Fibroblast of the conjunctiva (primary cell): Measurements from ENCODE around the gene NTN1.

ENCODE experiments used
- DNase-seq: peaks from one replicate; pipeline ENCODE4 v3.0.0-alpha.2; 2010; ENCODE audit warnings: low read depth

NTN1 gene

GRCh38 chr17:9037736-9038135, 16.4 kb downstream of the NTN1 start:
- DNase-seq, result no peak

- DNase-seq, result no peak
Measured at GRCh38 chr17:9038380-9038779, 17.1 kb downstream of the NTN1 start.

DNA sequence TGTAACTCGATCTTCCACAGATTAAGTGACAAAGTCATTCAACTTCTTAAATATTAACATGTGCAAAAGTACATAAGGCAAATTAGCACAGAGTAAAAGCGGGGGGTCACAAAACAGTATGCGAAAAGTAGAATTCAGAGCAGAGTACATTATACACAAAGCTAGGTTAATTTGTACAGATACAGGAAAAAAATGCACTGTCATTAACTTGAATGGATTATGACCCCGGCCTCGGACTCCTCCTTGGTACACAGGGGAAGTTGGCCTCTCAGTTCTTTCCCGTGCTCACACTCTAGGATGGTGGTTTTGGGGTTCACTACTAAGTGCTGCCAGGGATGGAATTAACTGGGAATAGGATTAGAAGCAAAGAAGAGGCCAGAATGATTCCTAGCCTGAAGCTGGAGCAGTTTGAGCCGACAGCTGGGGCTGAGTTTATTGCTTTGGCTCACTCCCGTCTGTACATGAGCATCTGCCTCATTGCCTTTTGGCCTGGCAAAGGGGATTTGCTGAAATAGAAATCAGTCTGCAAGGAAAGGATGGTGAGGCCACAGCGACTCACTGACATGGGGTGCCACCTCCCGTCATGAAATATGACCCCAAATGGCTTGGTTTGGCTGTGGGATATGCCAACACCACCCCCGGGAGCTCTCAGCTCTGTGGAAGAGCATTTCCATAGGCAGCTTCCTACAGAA, 23.6 kb downstream of the NTN1 start:
- DNase-seq, result no peak

- no peak for DNase-seq
Measured at GRCh38 chr17:9050801-9051401, 29.6 kb downstream of the NTN1 start.

- DNase-seq, result no peak
Measured at GRCh38 chr17:9051561-9051960, 30.3 kb downstream of the NTN1 start.

DNA sequence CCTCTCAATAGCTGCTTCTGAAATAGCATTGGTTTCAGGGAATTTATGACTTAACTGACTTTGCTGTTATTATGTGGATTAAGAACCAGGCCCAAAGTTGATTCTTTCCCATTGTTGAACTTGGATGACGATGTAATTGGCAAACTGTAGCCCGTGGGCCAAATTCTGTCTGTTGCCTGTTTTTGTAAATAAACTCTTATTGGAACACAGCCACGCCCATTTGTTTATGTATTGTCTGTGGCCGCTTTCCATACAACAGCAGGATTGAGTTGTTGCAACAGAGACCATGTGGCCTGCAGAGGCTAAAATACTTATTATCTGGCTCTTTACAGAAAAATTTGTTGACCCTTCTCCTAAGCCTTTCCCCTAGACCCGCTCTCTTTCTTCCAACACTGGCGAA, 31.6 kb downstream of the NTN1 start:
- DNase-seq, result peak; percentile 43

DNA sequence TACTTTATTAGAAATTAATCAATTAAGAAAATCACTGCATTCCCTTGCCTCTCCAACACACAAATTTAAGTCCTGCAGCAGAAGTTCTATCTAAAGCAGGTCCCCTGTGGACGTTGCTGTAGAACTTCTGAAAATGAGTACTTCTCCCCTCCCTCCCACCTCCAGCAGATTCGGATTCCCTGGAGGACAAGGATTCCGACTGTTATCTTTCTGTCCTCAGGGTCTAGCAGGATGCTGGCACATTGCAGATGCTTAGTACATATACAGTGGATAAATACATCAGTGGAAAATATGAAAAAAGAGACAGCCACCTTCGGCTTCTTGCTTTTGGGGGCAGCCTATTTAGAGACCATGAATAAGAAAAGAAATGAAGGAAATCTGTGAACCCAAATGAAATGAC, 32.1 kb downstream of the NTN1 start:
- no peak for DNase-seq

GRCh38 chr17:9054126-9054975, 33.0 kb downstream of the NTN1 start:
- DNase-seq, result no peak

DNA sequence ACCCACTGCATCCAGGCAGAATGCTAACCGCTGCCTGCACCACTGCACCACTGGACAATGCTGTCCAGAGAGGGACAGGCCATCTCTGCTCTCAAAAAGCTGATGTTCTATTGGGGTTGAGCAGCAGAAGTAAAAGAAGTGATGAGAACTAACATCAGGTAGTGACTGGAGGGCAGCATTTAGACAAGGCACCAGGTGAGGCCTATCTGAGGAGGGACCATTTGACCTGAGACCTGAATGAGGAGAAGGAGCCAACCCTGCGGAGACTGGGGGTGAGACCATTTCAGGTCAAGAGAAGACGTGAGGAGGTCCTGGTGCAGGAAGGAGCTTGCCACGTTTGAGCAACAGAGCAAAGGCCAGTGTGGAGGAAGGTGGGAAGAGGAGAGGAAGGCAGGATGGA, 34.0 kb downstream of the NTN1 start:
- DNase-seq, result no peak

DNA sequence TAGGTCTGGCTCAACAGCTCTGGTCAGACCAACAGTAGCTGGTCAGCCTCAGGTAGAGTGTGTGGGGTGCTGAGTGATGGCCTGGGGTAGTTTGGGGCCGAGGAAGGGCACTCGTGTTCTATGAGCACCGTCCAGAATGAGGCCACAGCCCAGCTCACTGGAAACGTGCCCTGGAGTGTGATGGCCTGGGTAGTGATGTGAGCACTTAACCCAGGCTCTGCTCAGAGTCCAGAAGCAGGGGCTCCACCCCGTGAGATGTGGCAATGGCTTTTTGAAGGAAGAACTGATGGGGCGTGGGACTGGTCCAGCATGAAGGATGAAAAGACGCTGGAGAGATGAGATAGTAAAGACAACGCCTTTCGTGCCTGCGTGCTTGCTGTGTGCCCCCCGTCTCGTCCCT, 35.3 kb downstream of the NTN1 start:
- DNase-seq, result no peak

GRCh38 chr17:9057310-9057709, 36.0 kb downstream of the NTN1 start:
- DNase-seq, result no peak

DNA sequence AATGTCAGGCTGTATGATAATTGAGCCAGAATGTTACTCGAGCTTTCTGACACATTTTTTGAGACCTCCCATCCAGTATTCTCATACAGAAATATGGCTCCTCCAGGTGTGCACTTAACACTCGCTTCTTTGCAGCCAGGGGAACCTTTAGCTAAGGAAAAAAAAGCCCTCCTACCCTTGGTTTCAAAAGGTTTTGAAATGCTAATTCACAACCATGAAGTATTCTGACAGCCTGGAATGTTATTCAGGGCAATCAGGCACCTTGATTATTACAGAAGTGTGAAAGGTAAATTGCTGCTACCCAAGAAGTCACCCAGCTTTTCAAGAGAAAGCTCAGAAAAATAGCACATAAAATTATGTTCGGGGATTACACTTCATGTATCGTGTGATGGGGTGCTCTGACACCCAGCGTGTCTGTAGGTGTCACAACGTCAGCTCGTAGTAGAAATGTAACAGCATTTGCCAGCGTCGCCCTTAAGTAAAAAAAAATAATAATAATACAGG, 41.1 kb downstream of the NTN1 start:
- no peak for DNase-seq

GRCh38 chr17:9064311-9064834, 43.1 kb downstream of the NTN1 start:
- no peak for DNase-seq

DNA sequence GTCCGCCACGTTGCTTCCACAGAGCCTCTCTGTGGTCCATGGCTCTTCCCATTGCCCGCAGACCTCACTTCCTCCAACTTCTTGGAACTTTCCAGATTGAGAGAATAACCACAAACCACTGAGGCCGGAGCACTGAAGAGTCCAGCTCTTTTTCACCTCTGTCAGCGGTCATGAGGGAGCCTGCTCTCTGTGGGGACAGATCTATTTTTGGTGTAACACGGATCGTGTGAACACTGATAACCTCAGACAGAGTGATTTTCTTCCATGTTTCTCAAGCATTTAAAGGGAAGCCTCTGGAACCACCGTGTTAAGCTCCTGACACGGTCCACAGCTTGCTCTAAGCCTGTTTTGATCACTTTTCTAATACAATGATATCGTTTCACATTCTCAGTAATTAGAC, 49.7 kb downstream of the NTN1 start:
- DNase-seq, result no peak

- DNase-seq, result no peak
Measured at GRCh38 chr17:9071811-9072498, 50.6 kb downstream of the NTN1 start.

DNA sequence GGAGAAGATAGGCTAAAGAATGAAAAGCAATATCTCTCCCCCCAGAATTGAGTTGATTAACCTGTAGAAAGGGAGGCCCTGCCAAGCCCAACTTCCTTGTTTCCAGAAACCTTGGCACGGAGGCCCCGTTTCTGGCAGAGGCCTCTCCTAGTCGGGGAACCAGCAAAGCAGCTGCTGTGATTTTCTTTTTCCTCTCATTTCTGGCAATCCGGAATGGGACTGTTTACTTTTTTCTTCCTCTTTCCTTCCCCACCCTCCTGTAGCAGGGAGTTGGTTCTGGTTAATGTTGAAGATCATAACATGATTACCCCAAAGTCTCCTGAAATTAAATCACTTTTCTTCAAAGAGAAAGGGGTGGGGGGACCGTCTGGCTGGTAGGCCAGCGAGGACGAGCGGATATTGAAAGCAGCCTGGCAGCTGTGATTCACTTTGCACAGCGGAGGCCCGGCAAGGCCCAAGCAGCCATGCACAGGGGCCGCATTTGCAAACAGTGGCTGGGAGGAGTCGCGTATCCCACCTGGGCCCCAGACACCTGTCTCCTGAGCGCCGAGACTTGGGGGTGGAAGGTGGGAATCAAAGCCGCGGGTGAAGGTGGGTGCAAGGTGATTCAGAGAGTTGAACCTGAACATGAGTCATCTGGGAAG, 51.5 kb downstream of the NTN1 start:
- DNase-seq, result no peak

DNA sequence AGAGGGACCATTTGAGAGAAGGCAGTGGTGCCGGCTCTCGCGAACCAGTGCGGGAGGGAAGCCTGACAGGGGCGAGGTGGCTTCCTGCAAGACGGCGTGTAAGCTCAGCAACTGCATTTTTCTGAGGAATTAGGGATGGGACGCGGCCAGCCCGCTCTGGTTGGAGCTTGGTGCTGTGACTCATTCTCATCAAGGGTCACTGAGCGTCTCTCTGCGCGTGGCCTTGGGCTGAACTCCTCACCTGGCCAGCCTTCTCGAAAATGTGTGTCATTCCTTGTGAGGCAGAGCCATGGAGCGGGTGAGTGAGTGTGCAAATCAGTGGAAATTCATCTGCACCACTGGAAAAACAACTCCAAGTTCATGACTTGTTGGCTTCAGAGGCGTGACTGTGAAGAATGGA, 52.8 kb downstream of the NTN1 start:
- no peak for DNase-seq

DNA sequence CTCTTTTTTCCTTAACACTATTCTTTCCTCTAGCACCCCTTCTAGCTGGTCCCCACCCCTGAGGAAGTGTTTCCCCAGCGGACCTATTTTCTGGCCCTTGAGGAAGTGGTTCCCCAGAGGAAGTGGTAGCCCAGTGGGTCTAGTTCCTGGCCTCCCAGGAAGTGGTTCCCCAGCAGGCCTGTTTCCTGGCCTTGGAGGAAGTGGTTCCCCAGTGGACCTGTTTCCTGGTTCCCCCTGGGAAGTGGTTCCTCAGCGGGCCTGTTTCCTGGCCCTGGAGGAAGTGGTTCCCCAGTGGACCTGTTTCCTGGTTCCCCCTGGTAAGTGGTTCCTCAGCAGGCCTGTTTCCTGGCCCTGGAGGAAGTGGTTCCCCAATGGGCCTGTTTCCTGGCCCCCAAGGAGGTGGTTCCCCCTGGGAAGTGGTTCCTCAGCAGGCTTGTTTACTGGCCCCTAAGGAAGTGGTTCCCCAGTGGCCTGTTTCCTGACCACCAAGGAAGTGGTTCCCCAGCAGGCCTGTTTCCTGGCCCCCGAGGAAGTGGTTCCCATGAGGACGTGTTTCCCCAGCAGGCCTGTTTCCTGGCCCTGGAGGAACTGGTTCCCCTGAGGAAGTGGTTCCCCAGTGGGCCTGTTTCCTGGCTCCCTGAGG, 58.3 kb downstream of the NTN1 start:
- no peak for DNase-seq

GRCh38 chr17:9080296-9080914, 59.1 kb downstream of the NTN1 start:
- DNase-seq, result no peak

GRCh38 chr17:9080983-9081382, 59.7 kb downstream of the NTN1 start:
- DNase-seq, result no peak

DNA sequence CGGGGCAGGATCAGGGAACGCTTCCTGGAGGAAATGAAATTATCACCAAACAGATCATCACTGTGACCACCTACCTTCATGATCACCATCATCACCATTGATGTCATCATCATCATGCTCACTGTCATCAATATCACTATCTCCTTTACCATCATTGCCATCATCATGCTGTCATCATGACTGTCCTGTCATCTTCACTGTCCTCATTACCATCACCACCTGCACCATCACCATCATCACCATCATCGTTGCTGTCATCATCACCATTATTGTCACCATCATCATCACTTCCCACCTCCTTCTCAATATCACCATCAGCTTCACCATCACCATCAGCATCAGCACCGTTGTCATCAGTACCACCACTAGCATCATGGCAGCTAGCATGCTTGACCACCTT, 65.3 kb downstream of the NTN1 start:
- DNase-seq, result no peak
